Activated T-helper 9 cell treated with anti-CD3 and anti-CD28 coated beads, Interleukin-2, amount 50 U/mL, for 16 hours (primary cell): Measurements from ENCODE around the gene PISD.
"Not testable (repeated sequence)": the region's sequence is repeated elsewhere in the genome, so short reads cannot be mapped to it uniquely, and the experiment has no call there.

ENCODE experiments used
- DNase-seq: peaks from one replicate; pipeline ENCODE4 v3.0.0-alpha.2; 2020; ENCODE audit warnings: low read depth

Gene PISD

GRCh38 chr22:31607696-31608095 is 54.3 kb downstream of the PISD start:
- DNase-seq: no peak

DNA sequence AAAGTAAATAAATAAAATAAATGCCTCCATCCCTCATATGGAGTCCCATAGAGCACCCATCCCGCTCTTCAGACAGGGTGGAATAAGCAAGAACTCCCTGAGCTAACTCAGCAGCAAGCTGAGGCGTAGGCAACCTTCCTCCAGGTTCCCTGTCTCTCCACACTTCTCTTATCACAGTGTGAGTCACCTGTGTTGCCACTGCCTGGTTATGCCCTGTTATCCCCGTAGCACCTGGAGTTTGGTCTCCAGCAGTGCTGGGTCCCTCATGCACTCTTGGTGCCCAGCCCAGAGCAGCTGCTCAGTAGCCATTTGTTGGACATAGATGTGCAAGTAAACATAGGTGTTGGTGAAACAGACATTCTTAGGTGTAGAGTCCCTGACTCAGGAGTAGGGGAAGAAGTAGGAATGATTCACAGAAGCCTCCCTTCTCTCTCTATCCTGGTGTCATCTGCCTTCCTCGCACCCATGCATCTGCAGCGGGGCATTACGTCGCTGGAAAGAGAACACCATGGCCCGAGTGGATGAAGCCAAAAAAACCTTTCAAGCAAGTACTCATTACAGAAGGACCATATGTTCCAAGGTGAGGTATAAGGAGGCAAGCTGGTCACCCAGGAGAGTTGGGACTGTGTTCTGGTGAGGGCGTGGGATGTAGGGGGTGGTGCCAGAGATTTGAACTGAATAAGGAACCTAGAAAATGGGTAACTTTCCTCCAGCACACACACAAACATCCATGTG is 56.0 kb downstream of the PISD start:
- DNase-seq: no peak

GRCh38 chr22:31604746-31605705 is 57.0 kb downstream of the PISD start:
- no peak for DNase-seq

- no peak for DNase-seq
Measured at GRCh38 chr22:31604137-31604705, 57.8 kb downstream of the PISD start.

DNA sequence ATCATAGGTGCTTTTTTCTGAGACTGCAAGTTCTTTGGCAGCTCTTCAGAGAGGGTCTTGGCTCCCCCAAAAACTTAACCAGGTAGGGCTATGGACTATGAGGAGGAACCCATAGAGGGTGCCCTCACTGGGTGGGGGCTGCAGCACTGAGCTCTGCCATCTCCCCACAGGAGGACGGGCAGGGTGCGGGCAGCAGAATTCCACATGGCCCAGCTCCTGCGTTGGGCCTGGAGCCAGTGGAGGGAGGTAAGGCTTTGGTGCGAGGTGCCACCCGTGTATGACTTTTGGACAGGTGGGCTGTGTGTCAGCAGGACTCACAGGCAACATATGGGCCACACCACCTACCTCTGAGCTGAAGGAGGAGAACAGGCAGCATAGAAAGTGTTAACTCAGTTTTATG is 58.4 kb downstream of the PISD start:
- no peak for DNase-seq

GRCh38 chr22:31603081-31603525 is 58.9 kb downstream of the PISD start:
- DNase-seq: no peak

- DNase-seq: no peak
Measured at GRCh38 chr22:31602259-31602952, 59.6 kb downstream of the PISD start.

- no peak for DNase-seq
Measured at GRCh38 chr22:31595271-31595670, 66.7 kb downstream of the PISD start.

- not testable (repeated sequence) for DNase-seq
Measured at GRCh38 chr22:31590161-31590560, 71.9 kb downstream of the PISD start.

GRCh38 chr22:31588970-31589675 is 72.9 kb downstream of the PISD start:
- DNase-seq: no peak

- DNase-seq: no peak
Measured at GRCh38 chr22:31586137-31586920, 75.7 kb downstream of the PISD start.

GRCh38 chr22:31585161-31585859 is 76.7 kb downstream of the PISD start:
- no peak for DNase-seq

- no peak for DNase-seq
Measured at GRCh38 chr22:31584804-31585160, 77.2 kb downstream of the PISD start.

- no peak for DNase-seq
Measured at GRCh38 chr22:31583861-31584485, 78.0 kb downstream of the PISD start.

- DNase-seq: no peak
Measured at GRCh38 chr22:31579835-31580242, 82.2 kb downstream of the PISD start.

DNA sequence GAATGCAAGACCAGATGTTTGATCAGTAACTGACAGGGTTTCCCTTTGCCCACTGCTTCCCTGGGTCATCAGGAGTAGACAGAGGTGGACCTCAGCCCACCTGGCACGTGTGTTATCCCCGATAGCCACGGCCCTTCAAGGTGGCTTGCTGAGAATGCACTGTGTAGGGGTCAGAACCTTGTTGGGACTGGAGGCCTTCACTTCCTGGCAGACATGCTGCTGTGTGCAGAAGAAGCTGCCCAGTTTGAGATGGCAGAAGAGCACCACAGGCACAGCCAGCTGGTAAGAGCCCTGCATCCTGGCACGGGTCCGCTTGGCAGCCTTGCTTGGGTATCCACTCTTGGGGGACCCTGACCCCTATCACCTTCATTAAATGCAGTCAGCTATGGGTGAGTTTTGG is 83.8 kb downstream of the PISD start:
- DNase-seq: no peak

DNA sequence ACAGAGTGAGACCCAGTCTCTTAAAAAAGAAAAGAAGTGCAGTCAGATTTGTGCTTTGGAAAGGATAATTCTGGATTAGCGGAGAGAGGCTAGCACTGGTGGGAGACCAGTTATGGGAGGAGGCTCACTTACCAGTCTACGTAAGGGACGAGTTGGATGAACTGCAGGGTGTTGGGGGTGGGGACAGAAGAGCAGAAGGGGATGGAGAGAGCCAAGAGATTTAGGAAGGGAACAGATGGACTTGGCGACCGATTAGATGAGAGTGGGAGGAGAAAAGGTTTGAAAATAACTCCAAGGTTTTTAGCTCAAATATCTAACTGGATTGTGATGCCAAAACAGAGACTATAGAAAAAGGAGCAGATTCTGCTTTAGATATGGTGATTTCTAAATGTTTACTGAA is 84.3 kb downstream of the PISD start:
- DNase-seq: no peak

DNA sequence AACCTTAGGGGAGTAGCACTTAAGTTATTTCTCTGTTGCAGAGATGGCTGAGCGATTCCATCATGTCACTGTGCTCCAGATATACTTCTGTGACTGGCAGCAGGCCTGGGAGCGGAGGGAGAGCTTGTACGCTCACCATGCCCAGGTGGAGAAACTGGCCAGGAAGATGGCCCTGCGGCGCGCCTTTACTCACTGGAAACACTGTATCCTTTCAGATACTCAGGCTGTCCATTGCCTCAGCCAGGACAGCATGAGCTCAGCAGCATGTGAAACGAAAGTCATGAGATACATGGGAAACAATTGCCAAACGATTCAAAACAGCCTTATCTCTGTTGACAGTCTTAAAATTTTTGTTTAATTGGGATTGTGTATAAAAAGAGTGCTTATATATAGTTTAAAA is 86.8 kb downstream of the PISD start:
- no peak for DNase-seq

- no peak for DNase-seq
Measured at GRCh38 chr22:31574055-31574670, 87.9 kb downstream of the PISD start.
